Endothelial cell of umbilical vein (primary cell): ENCODE measurements around the gene ASIP. TPM values are rescaled to one million over a fixed set of nuclear protein-coding genes. Genes with fewer than 3 reads are reported as not detected.

Source experiments
- BruUV-seq: library from RNA; stranded (reverse); fragments of 400-500 nt; replicated peaks from 2 replicates; lab custom pipeline; 2021; lab: Mats Ljungman, UMichigan
- CTCF ChIA-PET: fragments of 300-600, 350-600 bp; sonication (Branson Sonifier 250); formaldehyde crosslinking; loops from one replicate; lab custom pipeline; 2021; ENCODE audit warnings: antibody characterized with exemption, inconsistent platforms; lab: Charles Lee
- POLR2A ChIA-PET: fragments of 300-600, 350-600 bp; sonication (Branson Sonifier 250); formaldehyde crosslinking; loops from one replicate; lab custom pipeline; 2021; ENCODE audit warnings: antibody characterized with exemption, inconsistent platforms; lab: Charles Lee
- DNase-seq: peaks from one replicate; pipeline ENCODE4 v3.0.0-alpha.2; 2011; ENCODE audit warnings: low read depth, low spot score
- FAIRE-seq: peaks from 2 replicates; lab custom pipeline; 2011; peaks lifted over from hg19 to GRCh38; lab: Jason Lieb, UNC
- H2AFZ ChIP-seq: 2 replicates; pipeline ENCODE4 v1.6.0; 2012; ENCODE audit warnings: low read depth, low read length, control low read depth, inconsistent platforms
- H3K27ac ChIP-seq: 2 replicates; pipeline ENCODE4 v1.5.1; 2011; ENCODE audit warnings: low read depth, mild to moderate bottlenecking, control low read depth, low read length, moderate library complexity; ENCODE audit not compliant: insufficient read depth
- H3K27me3 ChIP-seq, 2 experiments: 2 replicates each; pipeline versions ENCODE4 v1.6.0 to v1.6.1; 2011; ENCODE audit warnings: low read length in 2 of 2, mixed read lengths in 1 of 2; ENCODE audit not compliant: control insufficient read depth in 2 of 2, insufficient read depth in 2 of 2
- H3K36me3 ChIP-seq, 2 experiments: 2 replicates in 1 of 2; 3 replicates in 1 of 2; pipeline ENCODE4 v1.5.1; 2011; ENCODE audit warnings: low read length in 2 of 2, mild to moderate bottlenecking in 1 of 2, moderate library complexity in 1 of 2; ENCODE audit not compliant: control insufficient read depth in 2 of 2, insufficient read depth in 2 of 2; ENCODE audit errors: extremely low read depth in 1 of 2
- H3K4me1 ChIP-seq: 3 replicates; pipeline ENCODE4 v1.5.1; 2011; ENCODE audit warnings: mild to moderate bottlenecking, low read length; ENCODE audit not compliant: control insufficient read depth, insufficient read depth; ENCODE audit errors: extremely low read depth
- H3K4me2 ChIP-seq: 2 replicates; pipeline ENCODE4 v1.6.1; 2011; ENCODE audit warnings: low read length, control low read depth, mixed read lengths; ENCODE audit not compliant: insufficient read depth
- H3K4me3 ChIP-seq, 3 experiments: fragments of 200-600 bp in 1 of 3; sonication (generic), shearing (Covaris generic) in 1 of 3; replicated peaks in 1 of 3; 2 replicates each; pipeline ENCODE4 v1.5.1; 2011 to 2016; ENCODE audit warnings: control low read depth in 3 of 3, low read length in 3 of 3, mild to moderate bottlenecking in 2 of 3, inconsistent platforms in 1 of 3, low read depth in 1 of 3, moderate library complexity in 1 of 3; ENCODE audit not compliant: insufficient read depth in 1 of 3
- H3K79me2 ChIP-seq: 2 replicates; pipeline ENCODE4 v1.6.0; 2012; ENCODE audit warnings: low read length, inconsistent platforms; ENCODE audit not compliant: control insufficient read depth, insufficient read depth
- H3K9ac ChIP-seq: replicated peaks from 2 replicates; pipeline ENCODE3; 2011; ENCODE audit warnings: low read length, control low read depth; ENCODE audit not compliant: insufficient read depth; ENCODE audit errors: extremely low read depth
- H3K9me1 ChIP-seq: replicated peaks from 3 replicates; pipeline ENCODE4 v1.6.0; 2011; ENCODE audit warnings: mild to moderate bottlenecking, low read length; ENCODE audit not compliant: control insufficient read depth, insufficient read depth; ENCODE audit errors: extremely low read depth
- H3K9me3 ChIP-seq: replicated peaks from 2 replicates; pipeline ENCODE4 v1.5.1; 2012; ENCODE audit warnings: low read length, inconsistent platforms; ENCODE audit not compliant: control insufficient read depth, insufficient read depth
- H4K20me1 ChIP-seq: replicated peaks from 2 replicates; pipeline ENCODE3; 2011; ENCODE audit warnings: mild to moderate bottlenecking, low read length; ENCODE audit not compliant: control insufficient read depth, insufficient read depth; ENCODE audit errors: extremely low read depth
- EZH2 ChIP-seq: IDR thresholded peaks from 2 replicates; pipeline ENCODE4 v1.6.1; 2012; ENCODE audit warnings: borderline replicate concordance, low read depth, mild to moderate bottlenecking, moderate library complexity, low read length, inconsistent platforms; ENCODE audit not compliant: severe bottlenecking
- FOS ChIP-seq: IDR thresholded peaks from 2 replicates; pipeline ENCODE4 v1.6.1; 2011; ENCODE audit warnings: mild to moderate bottlenecking, low read length, moderate library complexity, borderline replicate concordance; ENCODE audit not compliant: insufficient read depth
- GATA2 ChIP-seq: IDR thresholded peaks from 2 replicates; pipeline ENCODE4 v1.7.0; 2011; ENCODE audit warnings: low read depth, mild to moderate bottlenecking, moderate library complexity, mixed read lengths, low read length; ENCODE audit not compliant: insufficient read length, insufficient read depth
- JUN ChIP-seq: IDR thresholded peaks from 2 replicates; pipeline ENCODE4 v1.6.1; 2011; ENCODE audit warnings: borderline replicate concordance, low read depth; ENCODE audit not compliant: insufficient read length, insufficient read depth
- MAX ChIP-seq: IDR thresholded peaks from 2 replicates; pipeline ENCODE4 v1.6.1; 2011; ENCODE audit not compliant: insufficient read depth, insufficient read length
- MYC ChIP-seq: IDR thresholded peaks from one replicate; pipeline ENCODE4 v1.6.1; 2011; ENCODE audit warnings: mild to moderate bottlenecking, low read depth, low read length
- POLR2A ChIP-seq: IDR thresholded peaks from 2 replicates; pipeline ENCODE4 v1.6.1; 2012; ENCODE audit warnings: low read depth, mild to moderate bottlenecking, control low read depth, low read length
- POLR2AphosphoS5 ChIP-seq: IDR thresholded peaks from 2 replicates; pipeline ENCODE4 v1.6.1; 2012; ENCODE audit warnings: low read depth, mild to moderate bottlenecking, control low read depth, low read length, moderate library complexity; ENCODE audit not compliant: insufficient read depth
- dilution Hi-C: fragments of 300-500 bp; cut with MboI; formaldehyde crosslinking; loops from one replicate; pipeline ENCODE4 v1.15.0; 2019; ENCODE audit warnings: low sequenced_read_pairs; ENCODE audit not compliant: extremely low pct_ligation_motif_present
- intact Hi-C: fragments of 100-400 bp; cut with micrococcal nuclease; formaldehyde crosslinking; loops from one replicate; pipeline ENCODE4 v1.10.0; 2022
- polyA plus RNA-seq, 4 experiments: library from polyadenylated mRNA; depleted of rRNA in 3 of 4; stranded (reverse) in 3 of 4; unstranded in 1 of 4; fragments of >200 nt; gene quantifications; 2 replicates each; pipeline versions ENCODE4 v1.2.1 to v1.2.3, GENCODE V29; 2011 to 2012; ENCODE audit warnings: missing spikeins in 1 of 4
- total RNA-seq: library from RNA; stranded (reverse); gene quantifications from 2 replicates; pipeline ENCODE4 v1.2.3, GENCODE V29; 2021
- TF ChIP-seq, protein P1 (sequence below), 2 donors: IDR thresholded peaks; 1 replicate in 1 of 2; 2 replicates in 1 of 2; pipeline ENCODE4 v1.5.1; 2011; ENCODE audit warnings: low read length in 2 of 2, mild to moderate bottlenecking in 2 of 2, moderate library complexity in 2 of 2, control low read depth in 1 of 2, inconsistent platforms in 1 of 2, low read depth in 1 of 2; ENCODE audit not compliant: insufficient read depth in 1 of 2; ENCODE audit errors: extremely low read depth in 1 of 2

Gene ASIP
- total and polyA plus RNA-seq, 2 donors (not counting 3 experiments of a cell fraction or from before 2014, with no cell fraction given): not detected

- H3K36me3 ChIP-seq: peaks cover 3 to 27% of the 10 kb centered on the region in 2 experiments
- dilution Hi-C loops (no loop called here), intact Hi-C loops (no loop called here)
- BruUV-seq: no TSS peak
- H3K4me2 ChIP-seq: no peak overlapping the region
- no peak for TF ChIP-seq POLR2A
- no peak for TF ChIP-seq FOS
- no peak overlapping the region for H3K9ac ChIP-seq
- no peak overlapping the region for H3K4me3 ChIP-seq
- no peaks in the 10 kb centered on the region for H3K4me1 ChIP-seq
- POLR2A ChIA-PET: no interaction called here
- FAIRE-seq (no peak), DNase-seq (no peak)
- H4K20me1 ChIP-seq: no peaks in the 10 kb centered on the region
- H3K27me3 ChIP-seq: no peaks in the 10 kb centered on the region
- H3K79me2 ChIP-seq: no peaks in the 10 kb centered on the region
- no peak overlapping the region for H3K27ac ChIP-seq
- H2AFZ ChIP-seq: no peak overlapping the region
- CTCF ChIA-PET: interaction anchor here (1.2 to 1.6 kb wide), 2 partner anchors 26 to 90 kb away, joined by 3 read pairs; no protein-coding TSS in a partner anchor
- no peaks in the 10 kb centered on the region for H3K9me3 ChIP-seq
- H3K9me1 ChIP-seq: no peaks in the 10 kb centered on the region
Measured at GRCh38 chr20:34281177-34281576, 40.0 kb downstream of the ASIP start.

DNA sequence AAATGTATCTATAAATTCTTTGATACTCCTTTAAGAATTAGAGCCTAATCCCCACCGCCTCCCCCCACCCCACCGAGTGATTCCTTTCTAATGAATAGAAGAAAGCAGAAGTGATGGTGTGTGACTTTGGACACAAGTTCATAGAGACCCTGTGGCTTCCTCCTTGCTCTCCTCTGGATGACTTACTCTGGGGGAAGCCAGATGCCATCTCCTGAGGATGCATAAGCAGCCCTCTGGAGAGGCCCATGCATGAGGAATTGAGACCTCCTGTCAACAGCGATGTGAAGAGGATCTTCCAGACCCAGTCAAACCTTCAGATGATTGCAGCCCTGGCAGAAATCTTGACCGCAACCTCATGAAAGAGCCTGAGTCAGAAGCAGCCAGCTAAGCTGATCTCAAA is 40.8 kb downstream of the ASIP start:
- Histone ChIP-seq H3K9me3 (no peaks in the 10 kb centered on the region), H2AFZ (no peak overlapping the region), H3K36me3 (peaks cover 3 to 21% of the 10 kb centered on the region in 2 experiments), H3K9ac (no peak overlapping the region), H3K27me3 (no peaks in the 10 kb centered on the region), H3K4me3 (no peak overlapping the region), H3K9me1 (no peaks in the 10 kb centered on the region), H4K20me1 (no peaks in the 10 kb centered on the region), H3K79me2 (no peaks in the 10 kb centered on the region), H3K4me1 (no peaks in the 10 kb centered on the region), H3K4me2 (no peak overlapping the region), H3K27ac (no peak overlapping the region)
- intact Hi-C loops: no loop called here
- DNase-seq (no peak), FAIRE-seq (no peak)
- ChIA-PET CTCF (no interaction called here), POLR2A (interaction anchor here (0.6 kb wide), 1 partner anchor 435 kb away, joined by 4 read pairs; no protein-coding TSS in a partner anchor)
- dilution Hi-C loops: no loop called here
- no TSS peak for BruUV-seq
- TF ChIP-seq POLR2AphosphoS5 (no peak), MYC (no peak), JUN (no peak), EZH2 (no peak), POLR2A (no peak), GATA2 (no peak), MAX (no peak), FOS (no peak)
- TF ChIP-seq, protein P1, sequence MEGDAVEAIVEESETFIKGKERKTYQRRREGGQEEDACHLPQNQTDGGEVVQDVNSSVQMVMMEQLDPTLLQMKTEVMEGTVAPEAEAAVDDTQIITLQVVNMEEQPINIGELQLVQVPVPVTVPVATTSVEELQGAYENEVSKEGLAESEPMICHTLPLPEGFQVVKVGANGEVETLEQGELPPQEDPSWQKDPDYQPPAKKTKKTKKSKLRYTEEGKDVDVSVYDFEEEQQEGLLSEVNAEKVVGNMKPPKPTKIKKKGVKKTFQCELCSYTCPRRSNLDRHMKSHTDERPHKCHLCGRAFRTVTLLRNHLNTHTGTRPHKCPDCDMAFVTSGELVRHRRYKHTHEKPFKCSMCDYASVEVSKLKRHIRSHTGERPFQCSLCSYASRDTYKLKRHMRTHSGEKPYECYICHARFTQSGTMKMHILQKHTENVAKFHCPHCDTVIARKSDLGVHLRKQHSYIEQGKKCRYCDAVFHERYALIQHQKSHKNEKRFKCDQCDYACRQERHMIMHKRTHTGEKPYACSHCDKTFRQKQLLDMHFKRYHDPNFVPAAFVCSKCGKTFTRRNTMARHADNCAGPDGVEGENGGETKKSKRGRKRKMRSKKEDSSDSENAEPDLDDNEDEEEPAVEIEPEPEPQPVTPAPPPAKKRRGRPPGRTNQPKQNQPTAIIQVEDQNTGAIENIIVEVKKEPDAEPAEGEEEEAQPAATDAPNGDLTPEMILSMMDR (IDR thresholded peaks at IDR 0.05; ENCODE audit: extremely low read depth in 1 of 2, insufficient read depth in 1 of 2, low read depth in 1 of 2, low read length in 2 of 2): no peak
